Caki2 (cell line): ENCODE data around the gene FGF9. TPM values are rescaled to one million over a fixed set of nuclear protein-coding genes. Genes with fewer than 3 reads are reported as not detected.

Source experiments
- DNase-seq: peaks from one replicate; pipeline ENCODE4 v3.0.0-alpha.2; 2015; ENCODE audit warnings: low read depth
- in situ Hi-C: cut with HindIII; loops from 2 replicates; pipeline ENCODE4 v1.10.0; 2016; ENCODE audit warnings: low sequenced_read_pairs, low pct_unique_long_range_greater_than_20kb, mixed read lengths
- total RNA-seq: library from RNA; depleted of rRNA; stranded (reverse); fragments of >200 nt; shearing (Covaris generic); gene quantifications from 2 replicates; pipeline ENCODE4 v1.2.3, GENCODE V29; 2014; ENCODE audit warnings: low replicate concordance

Gene FGF9
- total RNA-seq, 1 experiment from 2014 or later: not detected

DNA sequence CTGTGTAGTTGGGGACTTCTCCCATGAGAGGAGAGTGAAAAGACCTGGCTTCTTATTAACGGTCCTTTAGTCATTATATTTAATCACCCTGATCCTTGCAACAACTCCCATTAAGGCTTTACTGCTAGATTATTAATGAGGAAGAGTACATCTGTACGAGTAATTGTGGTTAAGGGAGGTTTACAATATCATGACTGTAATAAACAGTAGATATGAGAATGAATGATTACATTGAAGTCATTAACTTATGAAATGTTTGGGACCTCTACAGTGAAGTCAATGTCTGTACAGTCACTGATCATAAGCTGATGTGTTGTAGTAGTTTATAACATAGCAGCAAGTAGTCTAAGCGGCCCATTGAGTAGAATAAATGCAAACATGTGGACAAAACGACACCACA, 24.7 kb downstream of the FGF9 start:
- in situ Hi-C loops: no loop called here
- DNase-seq: no peak

DNA sequence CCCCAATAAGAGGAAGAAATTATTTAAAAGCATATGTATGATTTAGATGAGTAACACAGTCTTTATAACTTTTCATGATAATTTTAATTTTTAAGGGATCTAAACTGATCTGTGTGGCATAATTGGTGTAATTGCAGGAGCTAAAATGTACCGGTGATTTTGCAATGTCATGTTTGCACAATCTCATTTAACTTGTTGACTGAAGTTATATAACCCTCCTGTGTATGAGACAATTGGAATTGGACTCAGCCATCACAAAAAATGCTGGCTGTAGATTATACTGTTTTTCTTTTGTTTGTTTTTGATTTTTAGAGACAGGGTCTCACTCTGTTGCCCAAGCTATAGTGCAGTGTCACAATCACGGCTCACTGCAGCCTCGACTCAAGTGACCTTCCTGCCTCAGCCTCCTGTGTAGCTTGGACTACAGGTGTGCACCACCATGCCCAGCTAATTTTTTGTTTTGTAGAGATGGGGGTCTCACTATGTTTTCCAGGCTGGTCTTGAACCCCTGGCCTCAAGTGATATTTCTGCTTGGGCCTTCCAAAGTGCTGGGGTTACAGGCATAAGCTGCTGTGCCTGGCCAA, 26.1 kb downstream of the FGF9 start:
- in situ Hi-C loops: no loop called here
- DNase-seq: no peak

DNA sequence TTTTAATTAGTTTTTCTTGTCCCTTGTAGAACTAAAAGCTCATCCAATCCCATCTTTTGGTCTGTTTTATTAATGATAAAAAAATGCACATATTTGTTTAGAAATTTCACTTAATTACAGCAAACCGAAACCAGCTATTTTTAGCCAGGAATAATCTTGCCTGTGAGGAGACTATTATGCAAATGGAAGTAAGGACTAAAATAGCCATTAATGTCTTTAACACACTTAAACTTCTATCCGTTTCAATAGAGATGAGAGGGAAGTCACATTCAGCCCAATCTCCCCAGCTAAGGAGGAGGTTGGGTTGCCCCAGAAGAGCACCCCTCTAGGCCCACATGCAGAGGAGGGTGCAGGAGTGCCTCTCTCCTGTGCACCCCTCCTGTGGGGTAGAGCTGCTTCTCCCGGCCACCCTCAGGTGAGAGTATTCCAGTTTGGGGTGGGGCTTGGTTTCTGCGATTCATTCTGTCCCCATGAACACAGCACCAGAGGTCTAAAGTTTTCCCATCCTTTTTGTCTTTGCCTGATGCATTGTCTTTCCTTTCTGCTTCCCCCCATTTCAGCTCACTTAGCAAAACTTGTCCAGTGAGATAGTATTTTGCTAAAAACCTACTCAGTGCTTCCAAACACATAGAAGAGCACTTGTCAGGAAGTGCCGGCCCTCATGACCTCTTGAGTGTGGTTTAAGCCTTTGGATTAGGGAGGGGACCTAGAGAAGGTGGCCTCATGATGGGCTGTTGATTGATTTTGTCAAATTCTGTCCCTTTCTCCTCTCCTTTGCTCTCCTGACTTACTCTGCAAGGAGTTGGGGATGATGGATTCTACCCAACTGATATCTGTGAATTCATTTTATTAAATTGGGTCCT, 28.2 kb downstream of the FGF9 start:
- in situ Hi-C loops: no loop called here
- DNase-seq: no peak

DNA sequence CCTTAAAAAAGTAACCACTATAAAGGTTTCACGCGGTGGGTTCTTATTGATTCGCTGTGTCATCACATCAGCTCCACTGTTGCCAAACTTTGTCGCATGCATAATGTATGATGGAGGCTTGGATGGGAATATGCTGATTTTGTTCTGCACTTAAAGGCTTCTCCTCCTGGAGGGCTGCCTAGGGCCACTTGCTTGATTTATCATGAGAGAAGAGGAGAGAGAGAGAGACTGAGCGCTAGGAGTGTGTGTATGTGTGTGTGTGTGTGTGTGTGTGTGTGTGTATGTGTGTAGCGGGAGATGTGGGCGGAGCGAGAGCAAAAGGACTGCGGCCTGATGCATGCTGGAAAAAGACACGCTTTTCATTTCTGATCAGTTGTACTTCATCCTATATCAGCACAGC, 30.6 kb downstream of the FGF9 start:
- no peak for DNase-seq
- in situ Hi-C loops: no loop called here

DNA sequence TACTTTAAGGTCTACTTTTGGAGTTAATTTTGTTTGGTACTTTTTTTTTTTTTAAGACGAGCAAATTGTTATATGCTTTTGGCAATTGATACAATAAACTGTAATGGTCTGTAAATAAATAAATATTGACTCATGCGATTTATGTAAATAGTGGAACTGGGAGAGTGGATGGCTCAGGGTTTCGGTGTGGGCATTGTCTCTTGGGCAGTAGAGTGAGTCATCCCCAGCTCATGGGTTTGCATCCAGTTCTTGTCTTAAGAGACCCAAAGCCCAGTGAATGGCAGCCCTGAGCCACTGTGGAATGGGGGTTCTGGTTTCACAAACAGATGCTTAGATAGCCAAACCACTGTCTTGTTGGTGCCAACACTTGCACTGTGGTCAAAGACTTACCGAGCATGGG, 33.0 kb downstream of the FGF9 start:
- DNase-seq: no peak
- in situ Hi-C loops: no loop called here

DNA sequence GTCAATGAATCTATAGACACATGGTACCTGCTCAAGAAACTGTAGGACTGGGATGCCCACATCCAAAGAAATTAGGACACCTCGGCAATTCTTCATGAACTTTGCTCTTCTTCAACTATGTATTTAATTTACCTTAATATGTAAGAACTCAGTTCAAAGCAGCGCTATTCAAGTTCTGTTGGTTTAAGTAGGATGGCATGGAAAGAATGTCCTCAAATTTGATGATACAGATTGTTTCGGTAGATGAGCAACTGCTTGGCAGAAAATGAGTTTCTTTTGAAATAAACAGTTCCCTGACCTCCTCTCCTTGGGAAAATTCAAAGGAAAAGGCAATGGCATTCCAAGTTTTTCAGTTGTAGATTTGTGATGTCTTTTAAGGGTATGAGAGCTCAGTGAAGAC, 36.7 kb downstream of the FGF9 start:
- in situ Hi-C loops: no loop called here
- DNase-seq: no peak

DNA sequence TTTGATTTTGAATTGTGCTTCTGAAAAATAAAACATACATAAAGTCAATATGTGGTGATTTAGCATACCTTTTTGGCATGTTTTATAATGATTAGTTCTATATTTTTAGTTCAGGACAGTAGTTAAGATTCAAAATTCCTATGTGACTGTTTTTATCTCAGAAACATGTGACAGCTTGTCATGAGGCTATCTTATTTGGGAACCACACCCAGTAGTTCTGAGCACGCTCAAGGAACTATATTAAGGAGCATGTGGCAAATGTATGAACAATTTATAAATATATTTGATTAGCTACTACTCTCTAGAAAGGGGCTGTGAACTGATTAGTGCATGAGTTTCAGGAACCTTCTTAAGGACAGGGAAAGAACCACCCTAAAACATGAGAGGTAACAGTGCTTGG, 38.8 kb downstream of the FGF9 start:
- no peak for DNase-seq
- in situ Hi-C loops: no loop called here

DNA sequence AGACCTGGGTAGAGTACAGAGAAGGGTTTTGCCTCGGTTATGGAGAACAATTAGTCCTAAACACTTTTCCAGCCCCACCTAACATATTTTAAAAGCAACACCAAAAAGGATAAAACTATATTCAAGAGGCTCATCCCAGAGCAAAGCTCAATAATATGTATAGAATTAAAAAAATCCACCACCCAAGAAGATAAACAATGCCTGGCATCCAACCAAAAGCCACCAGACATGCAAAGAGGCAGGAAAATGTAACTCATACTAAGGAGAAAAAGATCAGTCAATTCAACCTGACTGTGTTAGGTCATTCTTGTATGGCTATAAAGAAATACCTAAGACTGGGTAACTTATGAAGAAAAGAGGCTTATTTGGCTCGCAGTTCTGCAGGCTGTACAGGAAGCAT, 39.3 kb downstream of the FGF9 start:
- no peak for DNase-seq
- in situ Hi-C loops: no loop called here

DNA sequence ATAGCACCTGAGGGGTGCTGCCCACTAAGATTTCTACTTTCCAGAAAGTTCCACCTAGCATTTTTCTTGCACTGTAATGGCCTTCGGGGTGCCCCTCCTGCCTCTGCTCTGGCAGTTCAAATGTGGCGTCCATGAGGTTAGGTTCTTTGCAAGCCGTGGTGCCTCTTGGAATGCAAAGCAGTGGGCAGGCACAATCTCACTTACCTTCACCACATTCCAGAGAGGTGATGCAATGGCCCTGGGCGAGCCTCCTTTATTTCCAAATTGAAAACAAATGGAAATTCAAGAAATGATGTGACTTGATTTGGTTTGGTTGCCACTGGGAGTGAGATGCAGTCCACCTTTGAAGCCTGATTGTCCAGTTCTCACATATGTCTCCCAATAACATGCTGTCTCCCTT, 46.9 kb downstream of the FGF9 start:
- no peak for DNase-seq

DNA sequence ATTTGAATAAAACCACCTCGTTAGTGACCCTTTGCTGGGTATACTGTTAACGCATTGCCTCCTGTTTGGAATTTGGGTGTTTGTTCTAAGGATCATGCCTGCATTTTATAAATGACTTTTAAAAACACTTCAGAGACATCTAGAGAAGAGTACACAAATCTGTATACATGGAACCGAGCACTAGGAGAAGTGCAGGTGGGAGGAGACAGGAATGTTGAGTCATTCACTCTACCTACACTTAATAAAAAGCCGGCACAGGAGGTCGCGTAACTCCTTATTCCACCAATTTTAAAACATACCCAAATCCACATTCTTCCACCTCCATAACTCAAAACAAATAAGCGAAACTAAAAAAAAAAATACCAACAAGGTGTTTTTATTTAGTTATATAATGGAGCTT, 48.6 kb downstream of the FGF9 start:
- in situ Hi-C loops: no loop called here
- no peak for DNase-seq

More for the DNA sequence above, 46.9 kb downstream of the FGF9 start:
- in situ Hi-C loops: no loop called here

DNA sequence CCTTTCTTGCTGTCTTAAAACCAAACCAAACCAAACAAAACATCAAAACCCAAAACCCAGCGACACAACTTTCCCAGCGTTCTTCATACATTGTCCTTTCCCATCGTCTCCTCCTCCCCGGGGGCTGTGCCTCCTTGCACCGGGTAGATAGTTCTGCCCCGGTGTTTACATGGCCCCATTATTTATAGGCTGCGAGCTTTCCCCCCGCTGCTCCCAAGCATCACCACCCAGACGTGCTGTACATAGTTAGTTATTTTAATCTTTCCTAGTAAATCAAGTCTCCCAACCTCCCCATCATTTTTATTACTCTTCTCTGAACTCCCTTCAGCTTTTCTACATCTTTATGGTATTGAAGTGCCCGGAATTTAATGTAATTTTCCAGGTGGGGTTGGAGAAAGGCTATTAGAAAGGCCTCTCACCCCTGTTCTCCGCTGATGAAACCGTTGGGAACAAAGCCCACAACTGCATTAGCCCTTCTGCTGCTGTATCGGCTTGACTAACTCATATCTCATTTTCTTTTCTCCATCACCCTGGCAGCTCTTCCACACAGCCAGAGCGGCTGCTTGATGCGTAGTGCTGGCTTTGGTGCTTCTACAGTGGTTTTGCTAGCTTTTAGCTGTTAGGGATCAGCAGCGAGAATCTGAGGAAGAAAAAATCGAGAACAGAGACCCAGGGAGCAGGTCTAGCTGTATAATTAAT, 53.1 kb downstream of the FGF9 start:
- in situ Hi-C loops: no loop called here
- DNase-seq: no peak

DNA sequence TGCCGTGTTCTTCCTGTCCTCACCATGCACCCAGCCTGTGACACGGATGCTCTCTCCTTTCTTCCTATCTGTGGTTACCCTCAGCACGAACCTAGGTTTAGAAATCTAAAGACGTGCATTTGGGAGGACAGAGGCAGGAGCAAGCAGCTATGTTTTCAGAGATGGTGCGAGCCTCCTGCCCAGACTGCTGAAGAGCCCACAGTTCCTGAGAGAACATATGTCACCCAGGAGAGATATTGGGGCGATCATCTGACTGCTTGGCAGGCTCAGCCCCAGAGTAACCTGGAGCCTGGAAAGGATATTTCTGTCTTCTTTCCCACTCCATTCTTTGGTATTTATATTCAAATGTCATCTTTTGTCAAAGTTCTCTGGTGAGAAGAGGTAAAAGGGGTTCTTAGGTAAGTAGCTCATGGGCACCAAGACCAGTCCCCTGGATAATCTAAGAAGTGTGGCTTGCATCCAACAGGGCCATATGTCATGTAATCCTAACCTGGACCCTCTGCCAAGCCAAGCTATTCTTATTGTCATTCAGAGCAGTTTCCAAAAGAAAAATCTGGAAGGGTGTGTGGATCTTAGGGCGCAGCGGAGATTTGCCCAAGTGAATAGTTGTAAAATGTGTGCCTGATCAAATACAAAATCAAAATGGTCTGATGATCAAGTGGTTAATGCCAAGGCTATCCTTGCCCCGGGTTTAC, 59.5 kb downstream of the FGF9 start:
- in situ Hi-C loops: no loop called here
- no peak for DNase-seq

DNA sequence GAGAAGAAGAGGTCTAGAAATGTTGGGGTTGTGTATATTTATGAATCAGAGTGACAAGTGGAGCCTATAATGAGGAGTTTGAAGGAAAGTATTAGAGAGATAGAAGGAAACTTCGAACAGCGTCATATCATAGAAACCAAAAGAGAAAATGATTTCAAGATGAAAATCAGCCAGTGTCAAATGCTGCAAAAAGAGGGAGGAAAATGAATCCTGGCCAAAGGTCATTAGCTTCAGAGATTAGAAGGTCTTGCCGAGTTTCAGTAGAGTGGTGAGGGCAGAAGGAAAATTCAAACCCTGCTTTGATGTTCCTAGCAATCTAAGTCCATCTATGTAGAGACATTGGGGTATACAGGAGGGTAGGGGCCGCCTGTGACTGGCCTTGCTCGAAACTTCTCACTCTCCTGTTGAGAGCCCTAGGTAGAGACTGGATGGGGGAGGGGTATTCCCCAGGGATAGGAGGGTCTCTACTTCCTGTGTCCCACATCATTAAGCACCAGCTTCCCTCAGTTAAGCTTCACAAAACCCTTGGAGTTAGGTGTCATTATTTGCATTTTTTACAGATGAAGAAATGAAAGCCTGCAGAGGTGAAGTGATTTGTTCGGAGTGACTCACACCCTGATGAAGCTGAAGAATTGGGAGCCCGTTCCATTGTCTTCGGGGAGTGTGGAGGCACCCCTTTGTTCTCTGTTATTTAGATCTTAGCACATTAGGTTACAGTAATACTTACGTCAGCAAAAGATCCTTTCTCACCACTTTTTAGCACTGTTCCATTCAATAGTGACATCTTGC, 62.8 kb downstream of the FGF9 start:
- DNase-seq: no peak
- in situ Hi-C loops: no loop called here

DNA sequence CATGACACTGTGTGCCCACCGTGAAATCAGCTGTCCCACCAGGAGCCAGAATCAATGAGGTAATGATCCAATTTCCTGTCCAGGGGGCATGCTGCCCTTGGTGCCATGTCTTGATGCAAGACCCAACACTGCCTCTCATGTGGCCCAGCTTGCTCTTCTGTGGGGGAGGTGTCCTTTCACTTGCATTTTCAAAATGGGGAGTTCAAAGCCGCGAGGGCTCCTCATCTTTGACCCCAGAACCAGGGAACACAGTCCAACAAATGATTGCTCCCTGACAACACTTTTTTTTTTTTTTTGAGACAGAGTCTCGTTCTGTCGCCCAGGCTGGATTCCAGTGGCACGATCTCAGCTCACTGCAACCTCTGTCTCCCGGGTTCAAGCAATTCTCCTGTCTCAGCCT, 64.1 kb downstream of the FGF9 start:
- in situ Hi-C loops: no loop called here
- no peak for DNase-seq

DNA sequence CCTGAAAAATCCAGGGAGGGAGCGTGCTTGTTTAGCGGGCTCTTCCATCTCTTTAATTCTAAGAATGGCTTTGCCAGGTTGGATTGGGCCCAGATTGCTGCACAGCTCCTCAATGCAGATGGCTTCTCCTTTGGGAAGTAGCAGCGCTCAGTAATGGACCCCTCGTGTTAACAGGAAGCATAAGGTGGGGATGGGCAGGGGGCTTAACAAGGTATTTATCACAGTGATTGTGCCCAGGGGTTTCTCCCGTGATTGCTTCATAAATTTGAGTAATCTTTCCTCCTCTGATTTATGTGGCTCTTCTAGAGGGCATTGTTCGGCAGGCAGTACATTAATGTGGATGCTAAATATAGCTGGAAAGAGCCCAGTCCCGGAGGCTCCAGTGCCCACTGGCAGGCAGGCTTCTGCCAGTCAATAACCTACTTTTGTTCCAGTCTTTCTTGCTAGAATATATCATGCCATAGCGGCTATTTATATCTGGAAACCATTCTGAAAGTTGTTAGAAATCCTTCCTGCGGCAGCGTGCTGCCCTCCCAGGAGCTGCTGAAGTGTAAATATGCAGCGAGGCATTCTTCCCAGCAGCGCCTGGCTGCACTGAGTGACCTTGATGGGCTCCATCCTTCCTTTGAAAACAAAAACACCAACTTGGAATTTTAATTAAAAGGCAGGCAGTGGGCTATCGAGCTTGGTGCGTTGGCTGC, 65.0 kb downstream of the FGF9 start:
- in situ Hi-C loops: no loop called here
- no peak for DNase-seq

DNA sequence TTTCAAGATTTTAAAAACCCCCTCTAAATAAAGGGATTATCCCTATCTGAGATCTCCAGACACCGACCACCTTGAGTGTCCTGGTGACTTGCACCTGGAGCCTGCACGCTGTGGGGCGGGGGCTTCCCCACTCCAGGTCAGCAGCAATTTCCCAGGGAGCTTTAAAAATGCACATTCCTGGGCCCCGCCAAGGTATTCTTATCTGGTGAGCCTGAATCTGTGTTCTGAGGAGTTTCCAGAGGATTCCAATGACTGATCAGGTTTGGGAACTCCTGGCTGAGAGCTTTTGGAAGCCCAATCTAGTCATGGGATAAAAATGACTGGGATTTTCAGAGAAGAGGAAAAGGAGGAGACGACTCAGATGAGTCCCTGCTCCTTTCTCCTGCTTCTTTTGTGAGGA, 66.1 kb downstream of the FGF9 start:
- no peak for DNase-seq
- in situ Hi-C loops: no loop called here

DNA sequence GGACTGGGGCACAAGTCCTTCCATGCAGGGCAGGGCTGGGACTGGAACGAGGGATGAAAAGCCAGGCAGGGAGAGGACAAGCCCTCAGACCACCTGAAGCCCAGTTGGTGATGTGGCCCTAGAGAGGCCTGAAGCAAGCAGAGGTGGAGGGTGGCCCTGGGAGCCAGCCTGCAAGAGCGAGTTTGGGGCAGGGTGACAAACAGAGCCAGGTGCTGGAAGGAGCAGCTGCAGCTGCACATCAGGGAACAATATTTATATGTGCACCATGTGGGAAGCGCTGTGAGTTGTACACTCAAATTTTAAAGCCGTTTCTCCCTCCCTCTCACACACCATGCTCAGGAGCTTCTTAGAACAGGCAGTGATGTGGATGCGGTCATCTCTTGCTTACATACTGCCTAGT, 67.8 kb downstream of the FGF9 start:
- in situ Hi-C loops: no loop called here
- no peak for DNase-seq

DNA sequence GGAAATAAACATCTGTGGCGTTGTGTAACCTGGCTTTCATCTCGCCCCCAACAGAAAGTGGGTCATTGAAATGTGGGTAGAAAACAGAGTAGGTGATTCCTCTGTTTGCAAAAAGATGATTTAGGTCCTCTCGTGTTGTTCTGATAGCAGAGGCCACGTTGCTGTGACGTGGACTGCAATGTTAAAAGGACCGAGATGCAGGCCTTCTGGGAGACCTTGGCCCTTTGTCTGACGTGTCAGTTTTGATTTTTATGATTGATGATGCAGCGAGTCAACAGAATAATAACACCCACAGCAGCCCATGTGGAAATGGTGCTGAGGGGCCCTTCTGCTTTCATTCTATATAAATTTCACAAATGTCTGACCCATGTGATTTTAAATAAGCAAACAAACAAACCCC, 68.9 kb downstream of the FGF9 start:
- DNase-seq: no peak
- in situ Hi-C loops: no loop called here
